GM21786 (cell line): ENCODE data around the gene CACNA1F.

Experiments used
- ATAC-seq: cut with Tn5 transposase; IDR thresholded peaks from one replicate; pipeline ENCODE4 v1.9.1; 2021; ENCODE audit not compliant: unreplicated experiment

CACNA1F gene

GRCh38 chrX:49155900-49156837 lies 77.0 kb downstream of the CACNA1F start:
- ATAC-seq = peak; percentile 79

- no peak for ATAC-seq
Observed at GRCh38 chrX:49155243-49155899, 77.8 kb downstream of the CACNA1F start.
